ENCODE measurements around the gene TH.

DNA sequence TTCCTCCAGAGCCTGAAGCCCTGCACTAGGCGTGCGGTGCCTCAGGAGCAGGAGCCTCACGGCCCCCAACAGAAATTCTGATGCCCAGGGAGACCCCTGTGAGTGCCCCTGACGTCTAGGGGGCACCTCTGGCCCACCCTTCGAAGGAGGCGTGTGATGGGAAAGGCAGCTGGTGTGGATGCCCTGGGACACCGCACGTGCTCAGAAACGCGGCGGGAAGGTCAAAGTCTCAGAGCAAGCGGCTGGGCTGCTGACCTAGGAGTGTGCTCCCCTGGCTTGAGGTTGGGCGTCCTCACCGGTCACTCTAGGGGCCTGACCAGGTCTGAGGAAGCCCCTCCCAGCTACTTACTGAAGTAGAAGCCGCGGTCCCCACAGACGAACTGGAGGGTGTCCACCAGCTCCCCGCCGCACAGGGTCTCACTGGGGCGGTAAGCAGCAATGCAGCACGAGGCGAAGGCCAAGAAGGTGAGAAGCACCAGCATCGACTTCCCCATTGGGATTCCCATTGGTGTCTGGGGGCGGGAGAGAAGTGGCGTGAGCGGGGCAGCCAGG, 36.5 kb downstream of the TH start:
- TF ChIP-seq, protein P1, sequence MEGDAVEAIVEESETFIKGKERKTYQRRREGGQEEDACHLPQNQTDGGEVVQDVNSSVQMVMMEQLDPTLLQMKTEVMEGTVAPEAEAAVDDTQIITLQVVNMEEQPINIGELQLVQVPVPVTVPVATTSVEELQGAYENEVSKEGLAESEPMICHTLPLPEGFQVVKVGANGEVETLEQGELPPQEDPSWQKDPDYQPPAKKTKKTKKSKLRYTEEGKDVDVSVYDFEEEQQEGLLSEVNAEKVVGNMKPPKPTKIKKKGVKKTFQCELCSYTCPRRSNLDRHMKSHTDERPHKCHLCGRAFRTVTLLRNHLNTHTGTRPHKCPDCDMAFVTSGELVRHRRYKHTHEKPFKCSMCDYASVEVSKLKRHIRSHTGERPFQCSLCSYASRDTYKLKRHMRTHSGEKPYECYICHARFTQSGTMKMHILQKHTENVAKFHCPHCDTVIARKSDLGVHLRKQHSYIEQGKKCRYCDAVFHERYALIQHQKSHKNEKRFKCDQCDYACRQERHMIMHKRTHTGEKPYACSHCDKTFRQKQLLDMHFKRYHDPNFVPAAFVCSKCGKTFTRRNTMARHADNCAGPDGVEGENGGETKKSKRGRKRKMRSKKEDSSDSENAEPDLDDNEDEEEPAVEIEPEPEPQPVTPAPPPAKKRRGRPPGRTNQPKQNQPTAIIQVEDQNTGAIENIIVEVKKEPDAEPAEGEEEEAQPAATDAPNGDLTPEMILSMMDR (IDR thresholded peaks at IDR 0.05; ENCODE audit: control extremely low read depth in 1 of 3, insufficient read depth in 1 of 3, low read depth in 1 of 3, low read length in 3 of 3): no peak
- TF ChIP-seq NRF1 (IDR thresholded peaks at IDR 0.05; ENCODE audit: low read depth, low read length): no peak
